ENCODE results near the gene BMP2K.

The BMP2K gene

GRCh38 chr4:78889955-78890354 is 113.8 kb downstream of the BMP2K start:
- H3K36me3 ChIP-seq (ENCODE audit: insufficient read depth, low read length), result peaks cover 41% of the 10 kb centered on the region
- TF ChIP-seq CTCF (conservative IDR thresholded peaks at IDR 0.05; ENCODE audit: low read length), result no peak
- no peak for TF ChIP-seq EZH2phosphoT487 (IDR thresholded peaks at IDR 0.05; ENCODE audit: borderline replicate concordance)

GRCh38 chr4:78899302-78899701 is 123.2 kb downstream of the BMP2K start:
- Histone ChIP-seq H3K36me3 (ENCODE audit: insufficient read depth, low read length) (peaks cover 20% of the 10 kb centered on the region), H4K20me1 (ENCODE audit: insufficient read depth, low read length, poor library complexity, severe bottlenecking) (no peaks in the 10 kb centered on the region)

More at GRCh38 chr4:78889955-78890354, 113.8 kb downstream of the BMP2K start:
- Histone ChIP-seq H3K27me3 (ENCODE audit: insufficient read depth, low read length, poor library complexity, severe bottlenecking) (no peaks in the 10 kb centered on the region), H3K4me1 (ENCODE audit: insufficient read depth, low read length, poor library complexity, severe bottlenecking) (no peaks in the 10 kb centered on the region), H3K9me2 (replicated peaks; ENCODE audit: low read depth, low read length) (no peaks in the 10 kb centered on the region), H3K4me2 (ENCODE audit: low read depth, low read length, poor library complexity, severe bottlenecking) (no peak overlapping the region), H3K4me3 (ENCODE audit: low read length, poor library complexity, severe bottlenecking) (no peak overlapping the region), H3K9ac (ENCODE audit: low read depth, low read length, poor library complexity, severe bottlenecking) (no peak overlapping the region), H3K9me3 (ENCODE audit: insufficient read depth, low read depth, low read length) (no peaks in the 10 kb centered on the region), H3K79me2 (ENCODE audit: insufficient read depth, low read length) (no peaks in the 10 kb centered on the region), H4K20me1 (ENCODE audit: insufficient read depth, low read length, poor library complexity, severe bottlenecking) (no peaks in the 10 kb centered on the region), H3F3A (ENCODE audit: low read depth) (no peaks in the 10 kb centered on the region), H2AFZ (ENCODE audit: low read length) (no peak overlapping the region)

GRCh38 chr4:78901882-78902281 is 125.7 kb downstream of the BMP2K start:
- H3K36me3 ChIP-seq (ENCODE audit: insufficient read depth, low read length), result peaks cover 3% of the 10 kb centered on the region; the same call in 1 of the 2 replicates
- no peak overlapping the region for H3K9ac ChIP-seq (ENCODE audit: low read depth, low read length, poor library complexity, severe bottlenecking)

More at GRCh38 chr4:78899302-78899701, 123.2 kb downstream of the BMP2K start:
- no peaks in the 10 kb centered on the region for H3F3A ChIP-seq (ENCODE audit: low read depth)
- no peaks in the 10 kb centered on the region for H3K9me3 ChIP-seq (ENCODE audit: insufficient read depth, low read depth, low read length)
- H3K4me2 ChIP-seq (ENCODE audit: low read depth, low read length, poor library complexity, severe bottlenecking), result no peak overlapping the region
- TF ChIP-seq CTCF (conservative IDR thresholded peaks at IDR 0.05; ENCODE audit: low read length) (no peak), EZH2phosphoT487 (IDR thresholded peaks at IDR 0.05; ENCODE audit: borderline replicate concordance) (no peak)
- no peak overlapping the region for H3K4me3 ChIP-seq (ENCODE audit: low read length, poor library complexity, severe bottlenecking)
- H3K4me1 ChIP-seq (ENCODE audit: insufficient read depth, low read length, poor library complexity, severe bottlenecking), result no peaks in the 10 kb centered on the region
- no peak overlapping the region for H2AFZ ChIP-seq (ENCODE audit: low read length)
- no peak overlapping the region for H3K9ac ChIP-seq (ENCODE audit: low read depth, low read length, poor library complexity, severe bottlenecking)
- no peaks in the 10 kb centered on the region for H3K9me2 ChIP-seq (replicated peaks; ENCODE audit: low read depth, low read length)
- H3K79me2 ChIP-seq (ENCODE audit: insufficient read depth, low read length), result no peaks in the 10 kb centered on the region
- no peaks in the 10 kb centered on the region for H3K27me3 ChIP-seq (ENCODE audit: insufficient read depth, low read length, poor library complexity, severe bottlenecking)

More at GRCh38 chr4:78901882-78902281, 125.7 kb downstream of the BMP2K start:
- Histone ChIP-seq H3K27me3 (ENCODE audit: insufficient read depth, low read length, poor library complexity, severe bottlenecking) (no peaks in the 10 kb centered on the region), H3K9me2 (replicated peaks; ENCODE audit: low read depth, low read length) (no peaks in the 10 kb centered on the region), H3K79me2 (ENCODE audit: insufficient read depth, low read length) (no peaks in the 10 kb centered on the region), H3K4me2 (ENCODE audit: low read depth, low read length, poor library complexity, severe bottlenecking) (no peak overlapping the region), H3F3A (ENCODE audit: low read depth) (no peaks in the 10 kb centered on the region), H2AFZ (ENCODE audit: low read length) (no peak overlapping the region), H3K9me3 (ENCODE audit: insufficient read depth, low read depth, low read length) (no peaks in the 10 kb centered on the region), H3K4me3 (ENCODE audit: low read length, poor library complexity, severe bottlenecking) (no peak overlapping the region), H3K4me1 (ENCODE audit: insufficient read depth, low read length, poor library complexity, severe bottlenecking) (no peaks in the 10 kb centered on the region), H4K20me1 (ENCODE audit: insufficient read depth, low read length, poor library complexity, severe bottlenecking) (no peaks in the 10 kb centered on the region)
- TF ChIP-seq CTCF (conservative IDR thresholded peaks at IDR 0.05; ENCODE audit: low read length) (no peak), EZH2phosphoT487 (IDR thresholded peaks at IDR 0.05; ENCODE audit: borderline replicate concordance) (no peak)

Data from Loucy (cell line).